Right renal cortex interstitium (tissue), 3 donors: ENCODE results near the gene ENKD1. TPM values are rescaled to one million over a fixed set of nuclear protein-coding genes. Genes with fewer than 3 reads are reported as not detected.

Experiments
- polyA plus RNA-seq, 3 donors: library from polyadenylated mRNA; unstranded; fragments of 120-200 nt; gene quantifications; one replicate each; pipeline ENCODE4 v1.2.1, GENCODE V29; 2013; ENCODE audit not compliant: insufficient read length in 3 of 3

The ENKD1 gene
- polyA plus RNA-seq, 3 donors = 17.8 to 21.2 (median 19.4) TPM

Other genes starting within 250 kb of the ENKD1 start
- 10 to 100 TPM; 44.4 to 54.9 (median 45.6) TPM for gene HSD11B2, start 235.6 kb downstream of the ENKD1 start, polyA plus RNA-seq
- gene ATP6V0D1, start 185.6 kb downstream of the ENKD1 start, polyA plus RNA-seq = 10 to 100 TPM; 82.9 to 99.8 (median 85.5) TPM
- under 1 TPM in 1 of 3 donors, not detected in 2; 0.17 TPM for gene AGRP, start 183.2 kb downstream of the ENKD1 start, polyA plus RNA-seq
- gene RIPOR1, start 137.9 kb downstream of the ENKD1 start, polyA plus RNA-seq = 100 to 1,000 TPM in 2 of 3 donors, 10 to 100 TPM in 1; 93.8 to 115 (median 100) TPM
- 10 to 100 TPM; 81.5 to 87.2 (median 85.5) TPM for gene CTCF, start 104.2 kb downstream of the ENKD1 start, polyA plus RNA-seq
- 1 to 10 TPM in 1 of 3 donors, under 1 TPM in 2; 0.65 to 1.0 (median 0.81) TPM for gene CARMIL2, start 21.6 kb downstream of the ENKD1 start, polyA plus RNA-seq
- 10 to 100 TPM; 19.1 to 20.5 (median 19.8) TPM for gene ACD, start 6.5 kb downstream of the ENKD1 start, polyA plus RNA-seq
- 1 to 10 TPM; 2.3 to 3.2 (median 3.2) TPM for gene PARD6A, start 5.8 kb downstream of the ENKD1 start, polyA plus RNA-seq
- 1 to 10 TPM; 2.1 to 2.9 (median 2.5) TPM for gene C16orf86, start 64 bp upstream of the ENKD1 start, polyA plus RNA-seq
- gene GFOD2, start 52.6 kb upstream of the ENKD1 start, polyA plus RNA-seq = 10 to 100 TPM; 19.5 to 22.0 (median 19.5) TPM
- 10 to 100 TPM; 19.2 to 22.3 (median 19.2) TPM for gene RANBP10, start 139.8 kb upstream of the ENKD1 start, polyA plus RNA-seq
- 1 to 10 TPM; 6.2 to 7.8 (median 7.6) TPM for gene TSNAXIP1, start 140.1 kb upstream of the ENKD1 start, polyA plus RNA-seq
- gene THAP11, start 175.6 kb upstream of the ENKD1 start, polyA plus RNA-seq = 10 to 100 TPM; 27.5 to 34.1 (median 32.5) TPM
- gene NUTF2, start 180.2 kb upstream of the ENKD1 start, polyA plus RNA-seq = 100 to 1,000 TPM; 118 to 138 (median 134) TPM
- 10 to 100 TPM; 37.3 to 44.4 (median 40.6) TPM for gene CENPT, start 180.9 kb upstream of the ENKD1 start, polyA plus RNA-seq
- 10 to 100 TPM; 82.0 to 85.6 (median 83.2) TPM for gene EDC4, start 206.3 kb upstream of the ENKD1 start, polyA plus RNA-seq
- gene NRN1L, start 218.1 kb upstream of the ENKD1 start, polyA plus RNA-seq = not detected
- gene PSKH1, start 226.5 kb upstream of the ENKD1 start, polyA plus RNA-seq = 10 to 100 TPM; 31.6 to 38.0 (median 35.5) TPM